ENCODE data around the gene MYO18B. TPM values are rescaled to one million over a fixed set of nuclear protein-coding genes. Genes with fewer than 3 reads are reported as not detected.

MYO18B gene
- total and polyA plus RNA-seq, 9 donors, result 0.02 to 0.23 (median 0.10) TPM; not detected in 5

DNA sequence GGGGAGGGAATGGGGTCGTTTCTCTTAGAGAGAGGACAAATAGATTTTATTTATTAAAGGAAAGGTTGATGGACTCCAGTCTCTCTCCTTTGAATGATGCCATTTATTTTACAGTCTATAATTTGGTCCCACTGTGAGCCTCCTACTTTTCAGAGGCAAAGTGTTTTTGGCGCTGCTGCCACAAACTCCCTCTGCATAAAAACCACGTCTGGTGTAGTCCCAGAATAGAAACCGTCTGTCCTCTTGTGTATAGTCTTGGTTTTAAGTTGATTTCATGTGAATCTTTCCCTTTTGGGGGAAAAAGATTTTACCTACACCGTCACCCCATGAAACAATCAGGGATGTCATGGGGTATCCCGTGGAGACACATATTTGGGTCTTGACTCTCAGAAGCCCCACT is 283.6 kb downstream of the MYO18B start:
- H3K36me3 ChIP-seq, result no peaks in the 10 kb centered on the region
- H3K4me1 ChIP-seq (ENCODE audit: insufficient read depth), result no peaks in the 10 kb centered on the region
- TF ChIP-seq EP300 (IDR thresholded peaks at IDR 0.05), result no peak
- intact Hi-C loops (cut with DNase I), result no loop called here
- WGBS, 3 donors, result 66 to 74% (median 67%) methylated on average over 6 of the region's 6 CpGs
- H3K27me3 ChIP-seq, result no peaks in the 10 kb centered on the region
- no peak overlapping the region for H3K4me3 ChIP-seq
- H3K27ac ChIP-seq, result no peak overlapping the region
- no peak for DNase-seq
- no peaks in the 10 kb centered on the region for H3K9me3 ChIP-seq

DNA sequence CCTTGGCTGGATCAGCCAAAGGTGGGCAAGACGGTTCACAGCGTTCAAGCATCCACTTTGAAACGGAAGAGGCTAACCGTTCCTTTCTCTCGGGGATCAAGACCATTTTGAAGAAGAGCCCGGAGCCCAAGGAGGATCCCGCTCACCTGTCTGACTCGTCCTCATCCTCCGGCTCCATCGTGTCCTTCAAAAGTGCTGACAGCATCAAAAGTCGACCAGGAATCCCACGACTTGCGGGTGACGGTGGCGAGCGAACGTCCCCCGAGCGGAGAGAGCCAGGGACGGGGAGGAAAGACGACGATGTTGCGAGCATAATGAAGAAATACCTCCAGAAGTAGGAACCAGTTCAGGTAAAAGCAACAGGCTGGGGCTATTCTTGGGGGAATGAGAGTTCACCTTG is 285.4 kb downstream of the MYO18B start:
- intact Hi-C loops (cut with DNase I), result no loop called here
- 89 to 90% (median 89%) methylated on average over 23 of the region's 23 CpGs for WGBS, 3 donors
- Histone ChIP-seq H3K36me3 (no peaks in the 10 kb centered on the region), H3K27ac (no peak overlapping the region), H3K9me3 (no peaks in the 10 kb centered on the region), H3K4me3 (no peak overlapping the region), H3K4me1 (ENCODE audit: insufficient read depth) (no peaks in the 10 kb centered on the region), H3K27me3 (no peaks in the 10 kb centered on the region)
- TF ChIP-seq, protein P1, sequence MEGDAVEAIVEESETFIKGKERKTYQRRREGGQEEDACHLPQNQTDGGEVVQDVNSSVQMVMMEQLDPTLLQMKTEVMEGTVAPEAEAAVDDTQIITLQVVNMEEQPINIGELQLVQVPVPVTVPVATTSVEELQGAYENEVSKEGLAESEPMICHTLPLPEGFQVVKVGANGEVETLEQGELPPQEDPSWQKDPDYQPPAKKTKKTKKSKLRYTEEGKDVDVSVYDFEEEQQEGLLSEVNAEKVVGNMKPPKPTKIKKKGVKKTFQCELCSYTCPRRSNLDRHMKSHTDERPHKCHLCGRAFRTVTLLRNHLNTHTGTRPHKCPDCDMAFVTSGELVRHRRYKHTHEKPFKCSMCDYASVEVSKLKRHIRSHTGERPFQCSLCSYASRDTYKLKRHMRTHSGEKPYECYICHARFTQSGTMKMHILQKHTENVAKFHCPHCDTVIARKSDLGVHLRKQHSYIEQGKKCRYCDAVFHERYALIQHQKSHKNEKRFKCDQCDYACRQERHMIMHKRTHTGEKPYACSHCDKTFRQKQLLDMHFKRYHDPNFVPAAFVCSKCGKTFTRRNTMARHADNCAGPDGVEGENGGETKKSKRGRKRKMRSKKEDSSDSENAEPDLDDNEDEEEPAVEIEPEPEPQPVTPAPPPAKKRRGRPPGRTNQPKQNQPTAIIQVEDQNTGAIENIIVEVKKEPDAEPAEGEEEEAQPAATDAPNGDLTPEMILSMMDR (IDR thresholded peaks at IDR 0.05), result no peak
- TF ChIP-seq POLR2A (IDR thresholded peaks at IDR 0.05) (no peak), EP300 (IDR thresholded peaks at IDR 0.05) (no peak)
- no peak for DNase-seq

DNA sequence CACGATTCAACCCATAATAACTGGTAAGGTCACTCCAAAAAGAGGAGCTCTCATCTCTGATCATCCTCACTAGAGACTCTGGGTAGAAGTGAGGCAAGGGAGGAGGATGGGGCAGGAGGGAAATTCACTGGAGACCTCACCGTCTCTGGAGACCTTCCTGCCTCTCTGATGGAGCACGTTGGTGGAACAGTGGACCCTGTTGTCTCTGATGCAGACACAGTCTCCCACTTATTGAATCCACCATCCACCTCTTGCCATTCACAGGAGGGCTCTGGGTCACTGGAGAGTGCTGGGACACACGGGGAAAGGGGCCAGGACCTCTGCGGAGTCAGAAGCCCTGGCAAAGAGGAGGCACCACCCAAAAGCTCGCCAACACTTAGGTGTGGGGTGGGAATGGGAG is 289.7 kb downstream of the MYO18B start:
- Histone ChIP-seq H3K4me3 (no peak overlapping the region), H3K9me3 (no peaks in the 10 kb centered on the region), H3K27ac (no peak overlapping the region), H3K27me3 (no peaks in the 10 kb centered on the region), H3K4me1 (ENCODE audit: insufficient read depth) (no peaks in the 10 kb centered on the region), H3K36me3 (no peaks in the 10 kb centered on the region)
- WGBS, 3 donors, result 74 to 88% (median 75%) methylated on average over 6 of the region's 6 CpGs
- intact Hi-C loops (cut with DNase I), result no loop called here
- TF ChIP-seq POLR2A (IDR thresholded peaks at IDR 0.05), result no peak
- TF ChIP-seq, protein P1 (IDR thresholded peaks at IDR 0.05), result no peak
- no peak for TF ChIP-seq EP300 (IDR thresholded peaks at IDR 0.05)
- no peak for DNase-seq

DNA sequence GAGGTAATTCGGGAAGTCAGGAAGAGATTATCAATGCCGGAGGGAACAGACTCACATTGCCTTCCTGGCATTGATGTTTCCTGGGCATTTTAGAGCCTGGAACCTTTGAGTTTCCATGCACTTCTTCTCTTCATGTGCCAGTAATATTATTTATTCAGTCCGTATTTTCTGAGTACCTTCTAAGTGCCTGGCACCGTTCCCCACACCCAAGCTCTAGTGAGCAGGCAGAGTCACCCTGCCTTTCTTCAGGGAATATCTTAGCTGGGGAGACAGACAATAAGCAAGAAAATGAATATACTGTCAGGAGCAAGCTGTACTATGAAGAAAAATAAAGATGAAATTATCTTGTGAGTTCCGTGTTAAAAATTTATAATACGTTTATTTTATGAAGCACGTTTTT is 291.1 kb downstream of the MYO18B start:
- DNase-seq, result no peak
- Histone ChIP-seq H3K27ac (no peak overlapping the region), H3K4me3 (no peak overlapping the region), H3K36me3 (no peaks in the 10 kb centered on the region), H3K9me3 (no peaks in the 10 kb centered on the region), H3K27me3 (no peaks in the 10 kb centered on the region), H3K4me1 (ENCODE audit: insufficient read depth) (no peaks in the 10 kb centered on the region)
- 79 to 82% (median 80%) methylated on average over 7 of the region's 7 CpGs for WGBS, 3 donors
- intact Hi-C loops (cut with DNase I), result no loop called here
- TF ChIP-seq POLR2A (IDR thresholded peaks at IDR 0.05) (no peak), EP300 (IDR thresholded peaks at IDR 0.05) (no peak)
- TF ChIP-seq, protein P1 (IDR thresholded peaks at IDR 0.05), result no peak

DNA sequence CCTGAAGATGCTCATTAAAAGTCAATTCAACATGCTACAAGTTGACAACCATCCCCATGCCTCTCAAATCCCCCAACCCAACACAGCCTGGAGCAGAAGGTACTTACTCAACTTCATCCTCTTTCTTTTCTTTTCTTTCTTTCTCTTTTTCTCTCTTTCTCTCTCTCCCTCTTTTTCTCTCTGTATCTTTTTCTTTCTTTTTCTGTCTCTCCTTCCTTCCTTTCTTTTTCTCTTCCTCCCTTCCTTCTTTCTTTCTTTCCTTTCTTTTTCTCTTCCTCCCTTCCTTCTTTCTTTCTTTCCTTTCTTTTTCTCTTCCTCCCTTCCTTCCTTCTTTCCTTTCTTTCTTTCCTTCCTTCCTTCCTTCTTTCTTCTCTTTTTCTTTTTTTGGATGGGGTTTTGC is 291.6 kb downstream of the MYO18B start:
- Histone ChIP-seq H3K36me3 (no peaks in the 10 kb centered on the region), H3K27me3 (no peaks in the 10 kb centered on the region), H3K9me3 (no peaks in the 10 kb centered on the region), H3K27ac (no peak overlapping the region), H3K4me1 (ENCODE audit: insufficient read depth) (no peaks in the 10 kb centered on the region), H3K4me3 (no peak overlapping the region)
- no peak for DNase-seq
- intact Hi-C loops (cut with DNase I), result no loop called here
- TF ChIP-seq POLR2A (IDR thresholded peaks at IDR 0.05) (no peak), EP300 (IDR thresholded peaks at IDR 0.05) (no peak)
- TF ChIP-seq, protein P1 (IDR thresholded peaks at IDR 0.05), result no peak

Measured in ovary (tissue), 9 donors.